Liver (tissue), 3 donors: ENCODE data around the gene ARF1.

Experiments
- EGR1 ChIP-seq, 2 donors: IDR thresholded peaks; 2 replicates each; pipeline ENCODE4 v1.6.1; 2016 to 2018; ENCODE audit warnings: antibody characterized with exemption in 2 of 2, low read depth in 2 of 2
- NR2F2 ChIP-seq: IDR thresholded peaks from 2 replicates; pipeline ENCODE4 v1.6.1; 2016; ENCODE audit warnings: antibody characterized with exemption
- RAD21 ChIP-seq, 2 donors: IDR thresholded peaks; 2 replicates each; pipeline ENCODE4 v1.6.1; 2016; ENCODE audit warnings: antibody characterized with exemption in 2 of 2, mild to moderate bottlenecking in 2 of 2
- SP1 ChIP-seq: IDR thresholded peaks from 2 replicates; pipeline ENCODE4 v1.6.1; 2018; ENCODE audit warnings: antibody characterized with exemption, mild to moderate bottlenecking
- TAF1 ChIP-seq: conservative IDR thresholded peaks from 2 replicates; pipeline ENCODE4 v1.6.1; 2016; ENCODE audit warnings: antibody characterized with exemption, mild to moderate bottlenecking
- YY1 ChIP-seq: IDR thresholded peaks from 2 replicates; pipeline ENCODE4 v1.6.1; 2016; ENCODE audit warnings: antibody characterized with exemption, mild to moderate bottlenecking
- TF ChIP-seq, protein P1 (sequence below): IDR thresholded peaks from 2 replicates; pipeline ENCODE4 v1.6.1; 2016; ENCODE audit warnings: antibody characterized with exemption, mild to moderate bottlenecking
- TF ChIP-seq, protein P2 (sequence below): fragments of 150-350 bp; IDR thresholded peaks from 2 replicates; pipeline ENCODE4 v1.5.1; 2017; ENCODE audit warnings: improper control_type of control experiment, low read depth, low read length; ENCODE audit not compliant: missing input control
- TF ChIP-seq, protein P3 (sequence below): IDR thresholded peaks from 2 replicates; pipeline ENCODE4 v1.6.1; 2016; ENCODE audit warnings: antibody characterized with exemption
- TF ChIP-seq, protein P4 (sequence below): IDR thresholded peaks from 2 replicates; pipeline ENCODE4 v1.6.1; 2016; ENCODE audit warnings: antibody characterized with exemption
- donor health status: healthy.
- donor health status: healthy.

DNA sequence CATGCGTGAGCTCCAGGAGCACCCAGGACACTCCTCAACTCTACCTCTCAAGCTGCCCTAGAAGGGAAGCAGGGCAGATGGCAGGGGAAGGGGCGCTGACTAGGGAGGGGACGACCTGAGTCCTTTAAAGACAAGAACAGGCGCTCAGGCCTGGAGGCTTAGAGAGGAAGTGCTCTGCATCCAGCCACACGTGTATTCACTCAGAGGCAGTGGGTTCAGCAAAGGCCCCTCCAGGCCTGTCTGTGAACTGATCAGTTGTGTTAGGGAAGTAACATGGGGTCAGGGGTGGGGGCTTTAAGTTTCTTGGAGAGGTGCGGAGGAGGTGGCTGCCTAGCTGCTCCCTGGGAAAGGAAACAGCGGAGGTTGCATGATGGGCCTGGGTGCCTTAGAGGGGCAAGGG, 37.1 kb upstream of the ARF1 start:
- TF ChIP-seq, protein P1, sequence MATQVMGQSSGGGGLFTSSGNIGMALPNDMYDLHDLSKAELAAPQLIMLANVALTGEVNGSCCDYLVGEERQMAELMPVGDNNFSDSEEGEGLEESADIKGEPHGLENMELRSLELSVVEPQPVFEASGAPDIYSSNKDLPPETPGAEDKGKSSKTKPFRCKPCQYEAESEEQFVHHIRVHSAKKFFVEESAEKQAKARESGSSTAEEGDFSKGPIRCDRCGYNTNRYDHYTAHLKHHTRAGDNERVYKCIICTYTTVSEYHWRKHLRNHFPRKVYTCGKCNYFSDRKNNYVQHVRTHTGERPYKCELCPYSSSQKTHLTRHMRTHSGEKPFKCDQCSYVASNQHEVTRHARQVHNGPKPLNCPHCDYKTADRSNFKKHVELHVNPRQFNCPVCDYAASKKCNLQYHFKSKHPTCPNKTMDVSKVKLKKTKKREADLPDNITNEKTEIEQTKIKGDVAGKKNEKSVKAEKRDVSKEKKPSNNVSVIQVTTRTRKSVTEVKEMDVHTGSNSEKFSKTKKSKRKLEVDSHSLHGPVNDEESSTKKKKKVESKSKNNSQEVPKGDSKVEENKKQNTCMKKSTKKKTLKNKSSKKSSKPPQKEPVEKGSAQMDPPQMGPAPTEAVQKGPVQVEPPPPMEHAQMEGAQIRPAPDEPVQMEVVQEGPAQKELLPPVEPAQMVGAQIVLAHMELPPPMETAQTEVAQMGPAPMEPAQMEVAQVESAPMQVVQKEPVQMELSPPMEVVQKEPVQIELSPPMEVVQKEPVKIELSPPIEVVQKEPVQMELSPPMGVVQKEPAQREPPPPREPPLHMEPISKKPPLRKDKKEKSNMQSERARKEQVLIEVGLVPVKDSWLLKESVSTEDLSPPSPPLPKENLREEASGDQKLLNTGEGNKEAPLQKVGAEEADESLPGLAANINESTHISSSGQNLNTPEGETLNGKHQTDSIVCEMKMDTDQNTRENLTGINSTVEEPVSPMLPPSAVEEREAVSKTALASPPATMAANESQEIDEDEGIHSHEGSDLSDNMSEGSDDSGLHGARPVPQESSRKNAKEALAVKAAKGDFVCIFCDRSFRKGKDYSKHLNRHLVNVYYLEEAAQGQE, result no peak
- no peak for TF ChIP-seq TAF1
- no peak for TF ChIP-seq SP1
- no peak for TF ChIP-seq YY1
- TF ChIP-seq, protein P2, sequence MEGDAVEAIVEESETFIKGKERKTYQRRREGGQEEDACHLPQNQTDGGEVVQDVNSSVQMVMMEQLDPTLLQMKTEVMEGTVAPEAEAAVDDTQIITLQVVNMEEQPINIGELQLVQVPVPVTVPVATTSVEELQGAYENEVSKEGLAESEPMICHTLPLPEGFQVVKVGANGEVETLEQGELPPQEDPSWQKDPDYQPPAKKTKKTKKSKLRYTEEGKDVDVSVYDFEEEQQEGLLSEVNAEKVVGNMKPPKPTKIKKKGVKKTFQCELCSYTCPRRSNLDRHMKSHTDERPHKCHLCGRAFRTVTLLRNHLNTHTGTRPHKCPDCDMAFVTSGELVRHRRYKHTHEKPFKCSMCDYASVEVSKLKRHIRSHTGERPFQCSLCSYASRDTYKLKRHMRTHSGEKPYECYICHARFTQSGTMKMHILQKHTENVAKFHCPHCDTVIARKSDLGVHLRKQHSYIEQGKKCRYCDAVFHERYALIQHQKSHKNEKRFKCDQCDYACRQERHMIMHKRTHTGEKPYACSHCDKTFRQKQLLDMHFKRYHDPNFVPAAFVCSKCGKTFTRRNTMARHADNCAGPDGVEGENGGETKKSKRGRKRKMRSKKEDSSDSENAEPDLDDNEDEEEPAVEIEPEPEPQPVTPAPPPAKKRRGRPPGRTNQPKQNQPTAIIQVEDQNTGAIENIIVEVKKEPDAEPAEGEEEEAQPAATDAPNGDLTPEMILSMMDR, result no peak
- TF ChIP-seq, protein P3, sequence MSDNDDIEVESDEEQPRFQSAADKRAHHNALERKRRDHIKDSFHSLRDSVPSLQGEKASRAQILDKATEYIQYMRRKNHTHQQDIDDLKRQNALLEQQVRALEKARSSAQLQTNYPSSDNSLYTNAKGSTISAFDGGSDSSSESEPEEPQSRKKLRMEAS, result no peak
- TF ChIP-seq, protein P4, sequence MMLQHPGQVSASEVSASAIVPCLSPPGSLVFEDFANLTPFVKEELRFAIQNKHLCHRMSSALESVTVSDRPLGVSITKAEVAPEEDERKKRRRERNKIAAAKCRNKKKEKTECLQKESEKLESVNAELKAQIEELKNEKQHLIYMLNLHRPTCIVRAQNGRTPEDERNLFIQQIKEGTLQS, result no peak
- no peak for TF ChIP-seq RAD21 (IDR thresholded peaks at IDR 0.05)
- no peak for TF ChIP-seq NR2F2
- no peak for TF ChIP-seq EGR1 (IDR thresholded peaks at IDR 0.05; ENCODE audit: low read depth in 2 of 2)
